SK-N-SH (cell line): ENCODE measurements around the gene PDXDC1. TPM values are rescaled to one million over a fixed set of nuclear protein-coding genes. Genes with fewer than 3 reads are reported as not detected.
A peak's percentile ranks its signal among the peaks of the same experiment; 100 is the strongest.
"Not testable (repeated sequence)": the region's sequence is repeated elsewhere in the genome, so short reads cannot be mapped to it uniquely, and the experiment has no call there.

ENCODE experiments used
- CTCF ChIA-PET: fragments of 300-600, 350-600 bp; formaldehyde crosslinking; extraction: SDS; loops from one replicate; lab custom pipeline; 2021; lab: Yijun Ruan, JAX
- POLR2A ChIA-PET: fragments of 350-600 bp; sonication (Branson Sonifier 250); formaldehyde crosslinking; extraction: SDS; loops from one replicate; lab custom pipeline; 2020; ENCODE audit warnings: antibody characterized with exemption, inconsistent platforms; lab: Yijun Ruan, JAX
- DNase-seq: peaks from one replicate; pipeline ENCODE4 v3.0.0; 2012
- H2AFZ ChIP-seq: fragments of 200-600 bp; sonication (generic); 2 replicates; pipeline ENCODE4 v1.8.1; 2016; ENCODE audit warnings: antibody characterized with exemption, mild to moderate bottlenecking, low read depth
- H3F3A ChIP-seq: fragments of 200-600 bp; sonication (generic); replicated peaks from 2 replicates; pipeline ENCODE3; 2016; ENCODE audit warnings: antibody characterized with exemption, mild to moderate bottlenecking; ENCODE audit not compliant: insufficient read depth
- H3K27ac ChIP-seq, 2 experiments: fragments of 200-500 bp in 1 of 2; fragments of 200-600 bp in 1 of 2; sonication (Bioruptor generic) in 1 of 2; sonication (generic), shearing (Covaris generic) in 1 of 2; 2 replicates each; pipeline versions ENCODE4 v1.5.1 to v1.6.1; 2014 to 2016; ENCODE audit warnings: low read depth in 2 of 2, inconsistent platforms in 1 of 2, low read length in 1 of 2, mild to moderate bottlenecking in 1 of 2, mixed read lengths in 1 of 2
- H3K27me3 ChIP-seq: fragments of 200-600 bp; sonication (generic), shearing (Covaris generic); 2 replicates; pipeline ENCODE4 v1.6.1; 2016; ENCODE audit warnings: mixed run types; ENCODE audit not compliant: insufficient read depth
- H3K36me3 ChIP-seq, 2 experiments: fragments of 200-500 bp in 1 of 2; fragments of 200-600 bp in 1 of 2; sonication (Bioruptor generic) in 1 of 2; sonication (generic) in 1 of 2; replicated peaks in 1 of 2; 2 replicates each; pipeline versions ENCODE3 to v1.5.1; 2014 to 2016; ENCODE audit warnings: low read length in 1 of 2, mild to moderate bottlenecking in 1 of 2; ENCODE audit not compliant: insufficient read depth in 2 of 2, control insufficient read depth in 1 of 2
- H3K4me1 ChIP-seq, 2 experiments: fragments of 200-500 bp in 1 of 2; fragments of 200-600 bp in 1 of 2; sonication (Bioruptor generic) in 1 of 2; sonication (generic), shearing (Covaris generic) in 1 of 2; 2 replicates each; pipeline versions ENCODE4 v1.5.1 to v1.6.1; 2014 to 2016; ENCODE audit warnings: low read depth in 1 of 2, low read length in 1 of 2, mixed run types in 1 of 2; ENCODE audit not compliant: insufficient read depth in 2 of 2, control insufficient read depth in 1 of 2
- H3K4me2 ChIP-seq: fragments of 200-600 bp; sonication (generic), shearing (Covaris generic); 2 replicates; pipeline ENCODE4 v1.6.1; 2017; ENCODE audit warnings: mixed run types
- H3K4me3 ChIP-seq, 2 experiments: fragments of 200-500 bp in 1 of 2; fragments of 200-600 bp in 1 of 2; sonication (Bioruptor generic) in 1 of 2; sonication (generic), shearing (Covaris generic) in 1 of 2; 2 replicates each; pipeline versions ENCODE4 v1.5.1 to v1.8.1; 2014 to 2016; ENCODE audit warnings: low read depth in 2 of 2, inconsistent platforms in 1 of 2, low read length in 1 of 2, mild to moderate bottlenecking in 1 of 2, mixed read lengths in 1 of 2, moderate library complexity in 1 of 2
- H3K79me2 ChIP-seq: fragments of 200-600 bp; sonication (generic); 2 replicates; pipeline ENCODE4 v1.8.1; 2017; ENCODE audit warnings: mild to moderate bottlenecking; ENCODE audit not compliant: insufficient read depth
- H3K9ac ChIP-seq: fragments of 200-600 bp; sonication (generic); 2 replicates; pipeline ENCODE4 v1.6.1; 2017; ENCODE audit warnings: mixed run types
- H3K9me2 ChIP-seq: fragments of 200-600 bp; sonication (generic); 2 replicates; pipeline ENCODE4 v1.6.1; 2017; ENCODE audit warnings: mixed run types
- H3K9me3 ChIP-seq: fragments of 200-600 bp; sonication (generic); 2 replicates; pipeline ENCODE4 v1.6.1; 2017; ENCODE audit warnings: mixed run types, mild to moderate bottlenecking, moderate library complexity
- H4K20me1 ChIP-seq: fragments of 200-600 bp; sonication (generic); 2 replicates; pipeline ENCODE4 v1.6.1; 2017; ENCODE audit warnings: mild to moderate bottlenecking, mixed run types; ENCODE audit not compliant: insufficient read depth
- ELF1 ChIP-seq: IDR thresholded peaks from 2 replicates; pipeline ENCODE4 v1.4.0; 2012
- MAX ChIP-seq: IDR thresholded peaks from 2 replicates; pipeline ENCODE4 v1.4.0; 2012; ENCODE audit warnings: low read depth
- MXI1 ChIP-seq: IDR thresholded peaks from 2 replicates; pipeline ENCODE4 v1.6.1; 2012; ENCODE audit warnings: mild to moderate bottlenecking, low read depth, low read length, improper control_type of control experiment
- NRF1 ChIP-seq: IDR thresholded peaks from 2 replicates; pipeline ENCODE4 v1.6.1; 2012; ENCODE audit warnings: low read depth, mild to moderate bottlenecking, low read length
- POLR2AphosphoS5 ChIP-seq: IDR thresholded peaks from 2 replicates; pipeline ENCODE4 v1.6.1; 2012; ENCODE audit warnings: low read depth, low read length
- SIN3A ChIP-seq: IDR thresholded peaks from 2 replicates; pipeline ENCODE4 v1.6.1; 2012; ENCODE audit warnings: low read depth, mild to moderate bottlenecking, low read length, moderate library complexity, borderline replicate concordance
- TAF1 ChIP-seq: IDR thresholded peaks from 2 replicates; pipeline ENCODE4 v1.6.1; 2012; ENCODE audit warnings: low read depth, mild to moderate bottlenecking, low read length, moderate library complexity, borderline replicate concordance
- YY1 ChIP-seq: IDR thresholded peaks from 2 replicates; pipeline ENCODE4 v1.4.0; 2012; ENCODE audit warnings: low read depth, mild to moderate bottlenecking
- WGBS: methylation state at CpG from one replicate; pipeline ENCODE4 v1.1.6; 2017; ENCODE audit warnings: low lambda C conversion rate; 5-methylcytosine and 5-hydroxymethylcytosine counted together
- polyA plus RNA-seq, 3 experiments: library from polyadenylated mRNA; depleted of rRNA; stranded (reverse); fragments of >200 nt; gene quantifications; 2 replicates each; pipeline ENCODE4 v1.2.3, GENCODE V29; 2012

PDXDC1 gene
- polyA plus RNA-seq (2012; rRNA removed) = 37.4 and 53.5 TPM in 2 replicates
- polyA plus RNA-seq (2012; cell fraction: cytosol; rRNA removed) = 34.6 and 38.7 TPM in 2 replicates
- polyA plus RNA-seq (2012; cell fraction: nucleus; rRNA removed) = 77.5 and 104 TPM in 2 replicates

- POLR2A ChIA-PET, H3K4me1 ChIP-seq, H3F3A ChIP-seq, H3K27me3 ChIP-seq, H3K9me3 ChIP-seq, H3K36me3 ChIP-seq, H3K9me2 ChIP-seq: not testable (repeated sequence)
- peak within 1 kb of the TSS; percentile 79 to 89 for H3K4me3 ChIP-seq
- H3K9ac ChIP-seq = peak within 1 kb of the TSS; percentile 95
- H2AFZ ChIP-seq = peak within 1 kb of the TSS; percentile 97
- under 1% methylated on average over 69 of the region's 74 CpGs for WGBS
- peaks cover 53% of the 10 kb centered on the region for H3K79me2 ChIP-seq
- peak; percentile 94 for DNase-seq
- TF ChIP-seq YY1 (0 out of 2 replicates have a peak, but pooled peaks have one; percentile 51), ELF1 (0 out of 2 replicates have a peak, but pooled peaks have one; percentile 17), MAX (peak; percentile 72), MXI1 (peak; percentile 93), TAF1 (peak; percentile 67), NRF1 (peak; percentile 66), SIN3A (peak; percentile 83), POLR2AphosphoS5 (peak; percentile 24)
- H3K27ac ChIP-seq = peak within 1 kb of the TSS; percentile 62 to 67
- H3K4me2 ChIP-seq = peak within 1 kb of the TSS; percentile 82
- H4K20me1 ChIP-seq = peaks cover 34% of the 10 kb centered on the region
- CTCF ChIA-PET = interaction anchor here (1.2 kb wide), 1 partner anchor 12 kb away, joined by 3 read pairs; no protein-coding TSS in a partner anchor
These were observed at the start of gene PDXDC1 for GRCh38 chr16:14974656-14975417. Gene PDXDC1, plus strand, starts transcription at chr16:14975026. Its CDS starts 174 bp downstream, at chr16:14975200.

- H3K79me2 ChIP-seq, POLR2A ChIA-PET, H3K36me3 ChIP-seq, H3K9me3 ChIP-seq, H3F3A ChIP-seq, H3K27me3 ChIP-seq, H3K4me3 ChIP-seq, H3K9me2 ChIP-seq, H4K20me1 ChIP-seq, H3K4me2 ChIP-seq, H2AFZ ChIP-seq, H3K27ac ChIP-seq, CTCF ChIA-PET, H3K4me1 ChIP-seq, H3K9ac ChIP-seq: not testable (repeated sequence)
- DNase-seq = peak; percentile 25
- 85% methylated on average over 6 of the region's 31 CpGs for WGBS
These were observed 46.6 kb upstream of the PDXDC1 start for GRCh38 chr16:14928064-14928714.

- DNase-seq, H3K4me3 ChIP-seq, H3K79me2 ChIP-seq, H3K4me1 ChIP-seq, H4K20me1 ChIP-seq, H3F3A ChIP-seq, POLR2A ChIA-PET, H3K36me3 ChIP-seq, H3K27me3 ChIP-seq, H3K9me2 ChIP-seq, H3K27ac ChIP-seq, H3K9ac ChIP-seq, H3K9me3 ChIP-seq, H3K4me2 ChIP-seq, H2AFZ ChIP-seq, CTCF ChIA-PET: not testable (repeated sequence)
- WGBS = 96% methylated on average over 13 of the region's 26 CpGs
These were observed 45.6 kb upstream of the PDXDC1 start for GRCh38 chr16:14929176-14929575.

GRCh38 chr16:14930246-14930645, 44.6 kb upstream of the PDXDC1 start:
- DNase-seq, H2AFZ ChIP-seq, H3K4me3 ChIP-seq, H3K9ac ChIP-seq, POLR2A ChIA-PET, H3K9me3 ChIP-seq, H4K20me1 ChIP-seq, H3K9me2 ChIP-seq, H3K27me3 ChIP-seq, H3K27ac ChIP-seq, H3K4me1 ChIP-seq, H3K79me2 ChIP-seq, H3F3A ChIP-seq, CTCF ChIA-PET, H3K4me2 ChIP-seq, H3K36me3 ChIP-seq: not testable (repeated sequence)
- no CpG with 5 or more reads among the region's 25 CpGs for WGBS

GRCh38 chr16:14930971-14931370, 43.9 kb upstream of the PDXDC1 start:
- POLR2A ChIA-PET, H3K9ac ChIP-seq, H3K4me3 ChIP-seq, H2AFZ ChIP-seq, H3K36me3 ChIP-seq, H3K9me3 ChIP-seq, H3K9me2 ChIP-seq, H3K4me1 ChIP-seq, H4K20me1 ChIP-seq, H3K79me2 ChIP-seq, H3K4me2 ChIP-seq, H3F3A ChIP-seq, H3K27ac ChIP-seq, DNase-seq, CTCF ChIA-PET, H3K27me3 ChIP-seq: not testable (repeated sequence)
- no CpG with 5 or more reads among the region's 19 CpGs for WGBS
